ENCODE measurements around the gene TSFM.

- no peak for TF ChIP-seq CTCF (IDR thresholded peaks at IDR 0.05)
- no peak for TF ChIP-seq ZFX (IDR thresholded peaks at IDR 0.05; ENCODE audit: borderline replicate concordance)
These were observed 11.3 kb downstream of the TSFM start for GRCh38 chr12:57793920-57794319.

Data from 22Rv1 (cell line).